Suppressor macrophage treated with lipopolysaccharide for 1 hour (primary cell): Measurements from ENCODE around the gene KCNQ2.

Source experiments
- DNase-seq, 3 donors: peaks; one replicate each; pipeline ENCODE4 v3.0.0-alpha.2; 2020 to 2022

Gene KCNQ2

GRCh38 chr20:63365601-63366389 lies 106.7 kb downstream of the KCNQ2 start:
- no peak for DNase-seq

GRCh38 chr20:63364801-63365585 lies 107.5 kb downstream of the KCNQ2 start:
- no peak for DNase-seq

GRCh38 chr20:63363981-63364561 lies 108.4 kb downstream of the KCNQ2 start:
- DNase-seq: no peak

DNA sequence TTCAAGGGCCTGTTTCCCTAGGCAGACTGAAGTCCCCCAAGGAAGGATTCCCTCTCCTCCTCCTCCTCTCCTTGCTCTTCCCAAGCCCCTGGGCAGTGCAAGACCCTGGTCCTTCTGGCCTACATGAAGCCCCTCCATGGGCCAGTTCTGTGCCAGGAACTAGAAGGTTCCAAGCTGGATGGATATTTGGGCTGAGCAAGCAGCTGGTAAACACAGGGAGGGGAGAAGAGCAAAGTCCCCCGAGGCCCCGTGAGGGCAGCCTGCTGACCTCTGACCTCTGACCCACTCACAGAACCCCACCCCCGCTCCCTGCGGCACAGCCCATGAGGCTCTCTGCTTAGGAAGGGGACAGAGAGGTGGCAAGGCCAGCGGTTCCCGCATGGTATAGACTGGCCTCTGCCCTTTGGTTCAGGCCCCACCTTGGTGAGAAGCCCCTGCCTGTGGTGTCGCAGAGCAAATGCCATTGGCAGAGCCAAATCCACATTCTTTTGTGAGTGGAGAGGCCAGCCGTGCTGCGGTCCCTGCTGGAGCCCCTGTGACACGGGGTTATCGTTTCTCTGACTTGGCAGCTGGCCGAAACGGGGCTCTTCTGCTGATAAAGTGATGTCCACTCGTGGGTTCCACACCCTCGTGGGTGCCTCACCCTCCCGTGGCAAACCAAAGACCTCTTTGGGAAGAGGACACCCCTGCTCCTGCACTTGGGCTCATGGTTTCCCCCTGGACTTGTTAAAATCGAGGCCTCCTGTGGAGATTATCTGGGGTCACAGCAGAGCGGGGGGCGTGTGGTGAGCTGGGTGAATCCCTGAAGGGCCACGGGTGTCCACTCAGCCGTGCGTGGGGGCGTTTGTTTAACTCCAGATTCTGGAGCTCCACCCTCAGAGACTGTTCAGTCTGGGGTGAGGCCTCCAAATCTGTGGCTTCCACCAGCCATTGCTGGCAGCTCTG lies 109.2 kb downstream of the KCNQ2 start:
- no peak for DNase-seq

- no peak for DNase-seq
Measured at GRCh38 chr20:63362436-63363009, 109.9 kb downstream of the KCNQ2 start.

DNA sequence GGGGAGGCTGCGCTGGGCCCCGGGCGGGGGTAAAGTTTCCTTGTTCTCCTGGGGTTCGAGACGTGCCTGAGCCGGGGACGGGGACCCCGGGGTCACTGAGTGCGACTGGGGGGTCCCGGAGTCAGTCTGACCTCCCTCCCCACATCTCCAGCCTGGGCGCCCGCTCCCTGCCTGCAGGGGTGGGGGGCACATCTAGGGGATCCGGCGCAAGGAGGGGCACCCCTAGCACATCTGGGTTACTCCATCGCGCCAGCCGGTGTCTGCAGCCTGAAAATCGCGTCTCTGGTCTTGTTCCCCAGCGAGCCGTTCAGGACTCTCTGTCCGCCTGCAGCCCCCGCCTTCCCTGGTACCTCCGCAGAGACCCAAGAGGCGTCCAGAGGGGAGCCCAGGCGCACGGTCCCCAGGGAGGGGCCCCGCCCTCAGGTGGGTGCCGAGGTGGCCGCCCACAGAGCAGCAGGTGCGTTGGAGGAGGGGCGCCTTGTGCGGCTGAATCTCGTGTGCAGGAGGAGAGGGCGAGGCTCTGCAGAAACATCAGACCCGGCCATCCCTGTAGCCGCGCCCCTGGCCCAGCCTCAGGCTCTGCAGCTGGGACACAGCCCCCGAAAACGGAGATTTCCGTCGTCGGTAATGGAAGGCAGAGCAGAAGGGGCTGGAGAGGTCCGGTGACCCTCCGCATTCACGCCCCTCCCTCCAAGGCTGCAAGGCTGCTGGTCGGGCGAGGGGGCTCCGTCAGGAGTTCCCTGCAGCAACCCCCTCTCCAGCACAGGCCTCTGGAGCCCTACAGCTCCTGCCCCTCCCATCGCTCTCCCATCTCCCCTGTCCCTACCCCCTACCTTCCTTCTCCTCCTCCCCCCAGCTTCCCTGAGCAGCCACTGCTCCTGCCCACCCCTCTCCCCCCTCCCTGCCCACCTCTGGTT lies 110.7 kb downstream of the KCNQ2 start:
- no peak for DNase-seq

GRCh38 chr20:63360850-63361518 lies 111.5 kb downstream of the KCNQ2 start, which contains the start of gene CHRNA4:
Gene CHRNA4 (minus strand): TSS chr20:63361349. CDS start chr20:63361165, 184 bp downstream.
- no peak for DNase-seq

- no peak for DNase-seq
Measured at GRCh38 chr20:63359937-63360849, 112.3 kb downstream of the KCNQ2 start.

- DNase-seq: no peak
Measured at GRCh38 chr20:63359164-63359934, 113.1 kb downstream of the KCNQ2 start.

- no peak for DNase-seq
Measured at GRCh38 chr20:63357921-63358905, 114.2 kb downstream of the KCNQ2 start.

GRCh38 chr20:63356931-63357879 lies 115.2 kb downstream of the KCNQ2 start:
- no peak for DNase-seq

GRCh38 chr20:63356511-63356910 lies 115.9 kb downstream of the KCNQ2 start:
- no peak for DNase-seq

- DNase-seq: no peak
Measured at GRCh38 chr20:63355781-63356295, 116.6 kb downstream of the KCNQ2 start.

GRCh38 chr20:63354636-63355350 lies 117.7 kb downstream of the KCNQ2 start:
- no peak for DNase-seq

GRCh38 chr20:63352811-63353221 lies 119.6 kb downstream of the KCNQ2 start:
- DNase-seq: no peak
